ENCODE results near the gene FMN1. TPM values are rescaled to one million over a fixed set of nuclear protein-coding genes. Genes with fewer than 3 reads are reported as not detected.

Gene FMN1
- polyA plus RNA-seq, 3 donors: 0.28 to 3.7 (median 0.34) TPM

DNA sequence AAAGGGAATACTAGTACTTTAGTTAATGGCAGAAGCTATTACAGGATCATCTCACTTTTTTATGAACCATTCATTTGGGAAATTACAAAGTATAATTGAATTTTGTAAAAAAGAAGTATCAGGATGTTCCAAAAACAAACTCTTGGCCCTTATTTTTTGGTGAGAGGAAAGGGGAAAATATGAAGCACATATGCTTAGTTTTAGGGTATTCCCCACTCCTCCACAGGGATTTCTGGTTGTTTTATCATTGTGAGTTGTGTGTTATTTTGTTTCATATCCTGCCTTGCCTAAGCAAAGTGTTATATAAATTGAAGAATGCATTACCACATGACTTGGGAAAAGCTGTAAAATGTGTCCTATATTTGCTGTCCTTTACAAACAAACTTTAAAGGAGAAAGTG is 227.0 kb downstream of the FMN1 start:
- no peak for TF ChIP-seq CTCF (IDR thresholded peaks at IDR 0.05)
- no peaks in the 10 kb centered on the region for H3K79me2 ChIP-seq (ENCODE audit: insufficient read depth, low read length)
- peaks cover 0 to 2% (median 2%) of the 10 kb centered on the region in 3 donors for H3K27me3 Mint-ChIP-seq (ENCODE audit: low read depth in 3 of 3)
- no peaks in the 10 kb centered on the region for H3K4me1 ChIP-seq (ENCODE audit: control insufficient read depth in 1 of 2, insufficient read depth in 2 of 2, low read length in 2 of 2)
- no peak overlapping the region for H3K4me3 Mint-ChIP-seq
- intact Hi-C loops (cut with micrococcal nuclease): no loop called here
- no peak overlapping the region for H3K4me3 ChIP-seq (replicated peaks in 1 of 3; ENCODE audit: low read depth in 2 of 3, low read length in 3 of 3)
- no peaks in the 10 kb centered on the region for H3K4me1 Mint-ChIP-seq
- no peak overlapping the region for H2AFZ ChIP-seq (ENCODE audit: insufficient read depth, low read depth, low read length, poor library complexity, severe bottlenecking)
- no peak for DNase-seq
- no peak overlapping the region for H3K27ac Mint-ChIP-seq
- H3K4me2 ChIP-seq (replicated peaks; ENCODE audit: extremely low read depth, low read length, poor library complexity, severe bottlenecking): no peak overlapping the region
- no peak overlapping the region for H3K9ac ChIP-seq (ENCODE audit: insufficient read depth, low read length, poor library complexity, severe bottlenecking)
- peaks cover 5% of the 10 kb centered on the region for H4K20me1 ChIP-seq (ENCODE audit: insufficient read depth, low read length)
- H3K9me3 Mint-ChIP-seq: peaks cover 0 to 2% (median 0%) of the 10 kb centered on the region in 7 donors
- peaks cover 0 to 18% of the 10 kb centered on the region in 2 donors for H3K36me3 ChIP-seq (replicated peaks in 1 of 2; ENCODE audit: control insufficient read depth in 1 of 2, insufficient read depth in 2 of 2, low read length in 2 of 2)
- H3K27ac ChIP-seq (ENCODE audit: low read depth in 1 of 2, low read length in 2 of 2): no peak overlapping the region
- peaks cover 0 to 4% of the 10 kb centered on the region in 2 donors for H3K27me3 ChIP-seq (ENCODE audit: control insufficient read depth in 2 of 2, insufficient read depth in 2 of 2, low read length in 2 of 2)
- no peaks in the 10 kb centered on the region for H3K9me3 ChIP-seq (replicated peaks in 1 of 2; ENCODE audit: control insufficient read depth in 1 of 2, insufficient read depth in 1 of 2, low read length in 2 of 2)
- peaks cover 8 to 16% of the 10 kb centered on the region in 2 donors for H3K36me3 Mint-ChIP-seq

DNA sequence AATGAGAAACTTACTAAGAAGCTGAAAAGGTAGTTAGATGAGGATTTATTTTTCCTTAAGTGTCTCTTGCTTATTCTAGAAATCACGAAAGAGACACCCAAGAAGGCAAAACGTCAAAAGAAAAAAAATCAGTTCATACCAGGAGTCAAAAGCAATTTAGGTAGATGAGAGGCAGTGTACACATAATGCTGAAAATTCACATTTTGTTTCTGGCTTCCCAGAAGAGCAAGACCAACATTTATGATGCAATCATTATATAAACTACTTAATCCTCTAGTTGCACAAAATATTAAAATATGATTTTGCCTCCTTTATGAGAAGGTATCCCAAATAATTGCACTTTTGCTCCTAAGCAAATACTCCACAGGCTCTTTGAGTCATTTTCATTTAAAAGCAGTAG is 228.0 kb downstream of the FMN1 start:
- no peak for TF ChIP-seq CTCF (IDR thresholded peaks at IDR 0.05)
- no peaks in the 10 kb centered on the region for H3K4me1 ChIP-seq (ENCODE audit: control insufficient read depth in 1 of 2, insufficient read depth in 2 of 2, low read length in 2 of 2)
- intact Hi-C loops (cut with micrococcal nuclease): no loop called here
- no peaks in the 10 kb centered on the region for H3K9me3 ChIP-seq (replicated peaks in 1 of 2; ENCODE audit: control insufficient read depth in 1 of 2, insufficient read depth in 1 of 2, low read length in 2 of 2)
- H3K27ac Mint-ChIP-seq: no peak overlapping the region
- H4K20me1 ChIP-seq (ENCODE audit: insufficient read depth, low read length): peaks cover 5% of the 10 kb centered on the region
- DNase-seq: no peak
- no peaks in the 10 kb centered on the region for H3K27me3 ChIP-seq (ENCODE audit: control insufficient read depth in 2 of 2, insufficient read depth in 2 of 2, low read length in 2 of 2)
- H3K9me3 Mint-ChIP-seq: peaks cover 0 to 2% (median 0%) of the 10 kb centered on the region in 7 donors
- H3K9ac ChIP-seq (ENCODE audit: insufficient read depth, low read length, poor library complexity, severe bottlenecking): no peak overlapping the region
- no CpG with 5 or more reads among the region's 2 CpGs for WGBS (ENCODE audit: insufficient coverage)
- peaks cover 0 to 18% of the 10 kb centered on the region in 2 donors for H3K36me3 ChIP-seq (replicated peaks in 1 of 2; ENCODE audit: control insufficient read depth in 1 of 2, insufficient read depth in 2 of 2, low read length in 2 of 2)
- H3K27ac ChIP-seq (ENCODE audit: low read depth in 1 of 2, low read length in 2 of 2): no peak overlapping the region
- no peaks in the 10 kb centered on the region for H3K79me2 ChIP-seq (ENCODE audit: insufficient read depth, low read length)
- no peak overlapping the region for H2AFZ ChIP-seq (ENCODE audit: insufficient read depth, low read depth, low read length, poor library complexity, severe bottlenecking)
- H3K4me3 ChIP-seq (replicated peaks in 1 of 3; ENCODE audit: low read depth in 2 of 3, low read length in 3 of 3): no peak overlapping the region
- no peaks in the 10 kb centered on the region for H3K4me1 Mint-ChIP-seq
- peaks cover 8 to 18% of the 10 kb centered on the region in 2 donors for H3K36me3 Mint-ChIP-seq
- H3K4me3 Mint-ChIP-seq: no peak overlapping the region
- peaks cover 0 to 2% (median 2%) of the 10 kb centered on the region in 3 donors for H3K27me3 Mint-ChIP-seq (ENCODE audit: low read depth in 3 of 3)
- no peak overlapping the region for H3K4me2 ChIP-seq (replicated peaks; ENCODE audit: extremely low read depth, low read length, poor library complexity, severe bottlenecking)
